ENCODE results near the gene ALG2.

Gene ALG2

DNA sequence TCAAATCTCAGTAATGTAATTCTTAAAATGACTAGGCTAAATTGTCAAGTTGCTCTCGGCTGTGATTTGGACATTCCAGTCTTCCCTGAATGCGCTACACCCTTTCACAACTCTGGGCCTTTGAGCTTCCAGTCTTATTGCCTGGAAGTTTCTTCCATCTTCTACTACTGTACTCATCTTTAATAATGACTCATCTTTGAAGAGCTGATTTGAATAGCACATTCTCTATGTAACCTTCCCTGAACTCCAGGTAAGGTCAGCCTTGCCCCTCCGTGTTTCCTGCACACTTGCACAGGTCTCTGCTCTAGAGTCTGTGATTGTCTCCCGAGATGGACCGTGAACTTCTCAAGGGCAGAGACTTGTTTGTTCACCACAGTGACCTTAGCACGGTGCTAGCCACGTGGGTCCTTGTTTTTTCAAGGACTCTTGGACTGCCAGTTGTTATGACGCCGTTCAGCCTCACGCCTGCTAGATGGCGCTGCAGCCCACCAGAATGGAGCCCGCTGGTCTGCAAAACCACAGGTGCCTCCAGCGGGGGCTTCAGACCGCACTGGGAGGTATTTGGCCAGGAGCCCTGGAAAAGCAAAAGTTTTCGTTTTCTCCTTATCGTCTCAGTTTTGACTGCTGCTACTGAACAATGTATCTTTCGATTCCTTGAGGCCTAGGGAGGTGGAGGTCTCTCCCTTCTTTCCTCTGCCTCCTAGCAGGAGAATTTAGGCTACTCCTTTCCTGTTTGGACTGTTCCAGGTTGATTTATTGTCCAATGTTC is 44.7 kb upstream of the ALG2 start (continued):
- TF ChIP-seq, protein P1, sequence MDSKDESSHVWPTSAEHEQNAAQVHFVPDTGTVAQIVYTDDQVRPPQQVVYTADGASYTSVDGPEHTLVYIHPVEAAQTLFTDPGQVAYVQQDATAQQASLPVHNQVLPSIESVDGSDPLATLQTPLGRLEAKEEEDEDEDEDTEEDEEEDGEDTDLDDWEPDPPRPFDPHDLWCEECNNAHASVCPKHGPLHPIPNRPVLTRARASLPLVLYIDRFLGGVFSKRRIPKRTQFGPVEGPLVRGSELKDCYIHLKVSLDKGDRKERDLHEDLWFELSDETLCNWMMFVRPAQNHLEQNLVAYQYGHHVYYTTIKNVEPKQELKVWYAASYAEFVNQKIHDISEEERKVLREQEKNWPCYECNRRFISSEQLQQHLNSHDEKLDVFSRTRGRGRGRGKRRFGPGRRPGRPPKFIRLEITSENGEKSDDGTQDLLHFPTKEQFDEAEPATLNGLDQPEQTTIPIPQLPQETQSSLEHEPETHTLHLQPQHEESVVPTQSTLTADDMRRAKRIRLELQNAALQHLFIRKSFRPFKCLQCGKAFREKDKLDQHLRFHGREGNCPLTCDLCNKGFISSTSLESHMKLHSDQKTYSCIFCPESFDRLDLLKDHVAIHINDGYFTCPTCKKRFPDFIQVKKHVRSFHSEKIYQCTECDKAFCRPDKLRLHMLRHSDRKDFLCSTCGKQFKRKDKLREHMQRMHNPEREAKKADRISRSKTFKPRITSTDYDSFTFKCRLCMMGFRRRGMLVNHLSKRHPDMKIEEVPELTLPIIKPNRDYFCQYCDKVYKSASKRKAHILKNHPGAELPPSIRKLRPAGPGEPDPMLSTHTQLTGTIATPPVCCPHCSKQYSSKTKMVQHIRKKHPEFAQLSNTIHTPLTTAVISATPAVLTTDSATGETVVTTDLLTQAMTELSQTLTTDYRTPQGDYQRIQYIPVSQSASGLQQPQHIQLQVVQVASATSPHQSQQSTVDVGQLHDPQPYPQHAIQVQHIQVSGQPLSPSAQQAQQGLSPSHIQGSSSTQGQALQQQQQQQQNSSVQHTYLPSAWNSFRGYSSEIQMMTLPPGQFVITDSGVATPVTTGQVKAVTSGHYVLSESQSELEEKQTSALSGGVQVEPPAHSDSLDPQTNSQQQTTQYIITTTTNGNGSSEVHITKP (tag by site-specific recombination; IDR thresholded peaks at IDR 0.05): peak; percentile 98
- peak; percentile 61 for TF ChIP-seq PRDM1 (tag by site-specific recombination; IDR thresholded peaks at IDR 0.05)
- TF ChIP-seq SCRT2 (tag by site-specific recombination; IDR thresholded peaks at IDR 0.05): peak; percentile 91
- TF ChIP-seq ZNF416 (tag by site-specific recombination; IDR thresholded peaks at IDR 0.05): no peak
- no peak for TF ChIP-seq ZNF146 (tag by site-specific recombination; IDR thresholded peaks at IDR 0.05)
- peak; percentile 79 for TF ChIP-seq ZNF654 (tag by site-specific recombination; IDR thresholded peaks at IDR 0.05; ENCODE audit: low read depth)
- TF ChIP-seq ZNF16 (tag by site-specific recombination; IDR thresholded peaks at IDR 0.05; ENCODE audit: low read depth): no peak
- peak; percentile 48 for TF ChIP-seq GLIS2 (tag by site-specific recombination; IDR thresholded peaks at IDR 0.05)
- TF ChIP-seq TRIM28 (IDR thresholded peaks at IDR 0.05; ENCODE audit: borderline replicate concordance, low read length): no peak

DNA sequence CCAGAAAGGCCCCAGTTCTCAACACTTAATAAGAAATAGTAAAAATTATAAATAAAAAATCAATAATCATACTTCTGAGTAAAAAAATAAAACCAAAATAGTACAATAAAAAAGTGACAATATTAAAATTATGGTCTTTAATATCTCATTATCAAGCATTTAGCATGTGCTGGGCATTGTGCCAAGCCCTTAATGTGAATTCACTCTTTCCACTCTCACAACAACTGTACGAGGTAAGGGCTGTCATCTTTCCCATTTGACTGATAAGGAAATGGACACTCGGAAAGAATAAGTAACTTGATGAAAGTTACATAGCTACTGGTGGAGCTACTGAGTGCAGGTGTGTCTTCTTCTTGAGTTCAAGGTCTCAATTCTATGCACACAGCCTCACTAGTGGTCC is 43.9 kb upstream of the ALG2 start:
- no peak overlapping the region for H3K4me3 ChIP-seq (ENCODE audit: low read depth, low read length)
- no peak for TF ChIP-seq ZNF146 (tag by site-specific recombination; IDR thresholded peaks at IDR 0.05)
- TF ChIP-seq ZNF19 (tag by site-specific recombination; IDR thresholded peaks at IDR 0.05; ENCODE audit: low read depth): no peak
- TF ChIP-seq ZNF114 (tag by site-specific recombination; IDR thresholded peaks at IDR 0.05): no peak
- TF ChIP-seq, protein P2, sequence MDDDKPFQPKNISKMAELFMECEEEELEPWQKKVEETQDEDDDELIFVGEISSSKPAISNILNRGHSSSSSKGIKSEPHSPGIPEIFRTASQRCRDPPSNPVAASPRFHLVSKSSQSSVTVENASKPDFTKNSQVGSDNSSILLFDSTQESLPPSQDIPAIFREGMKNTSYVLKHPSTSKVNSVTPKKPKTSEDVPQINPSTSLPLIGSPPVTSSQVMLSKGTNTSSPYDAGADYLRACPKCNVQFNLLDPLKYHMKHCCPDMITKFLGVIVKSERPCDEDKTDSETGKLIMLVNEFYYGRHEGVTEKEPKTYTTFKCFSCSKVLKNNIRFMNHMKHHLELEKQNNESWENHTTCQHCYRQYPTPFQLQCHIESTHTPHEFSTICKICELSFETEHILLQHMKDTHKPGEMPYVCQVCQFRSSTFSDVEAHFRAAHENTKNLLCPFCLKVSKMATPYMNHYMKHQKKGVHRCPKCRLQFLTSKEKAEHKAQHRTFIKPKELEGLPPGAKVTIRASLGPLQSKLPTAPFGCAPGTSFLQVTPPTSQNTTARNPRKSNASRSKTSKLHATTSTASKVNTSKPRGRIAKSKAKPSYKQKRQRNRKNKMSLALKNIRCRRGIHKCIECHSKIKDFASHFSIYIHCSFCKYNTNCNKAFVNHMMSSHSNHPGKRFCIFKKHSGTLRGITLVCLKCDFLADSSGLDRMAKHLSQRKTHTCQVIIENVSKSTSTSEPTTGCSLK (tag by site-specific recombination; IDR thresholded peaks at IDR 0.05): no peak
- ChIA-PET CTCF (interaction anchor here (0.6 to 2.0 kb wide), 16 partner anchors 9 to 1330 kb away, joined by 3 to 8 read pairs (median 4); no protein-coding TSS in a partner anchor), POLR2A (no interaction called here)
- H3K4me1 ChIP-seq (ENCODE audit: control insufficient read depth, insufficient read depth, low read length): no peaks in the 10 kb centered on the region
- H3K36me3 ChIP-seq (ENCODE audit: control insufficient read depth in 2 of 2, insufficient read depth in 1 of 2, low read length in 2 of 2): no peaks in the 10 kb centered on the region
- H3K9me3 ChIP-seq (ENCODE audit: control insufficient read depth, insufficient read depth, low read depth, low read length): no peaks in the 10 kb centered on the region
- H3K27ac ChIP-seq (ENCODE audit: extremely low read depth, low read depth, low read length): no peak overlapping the region

DNA sequence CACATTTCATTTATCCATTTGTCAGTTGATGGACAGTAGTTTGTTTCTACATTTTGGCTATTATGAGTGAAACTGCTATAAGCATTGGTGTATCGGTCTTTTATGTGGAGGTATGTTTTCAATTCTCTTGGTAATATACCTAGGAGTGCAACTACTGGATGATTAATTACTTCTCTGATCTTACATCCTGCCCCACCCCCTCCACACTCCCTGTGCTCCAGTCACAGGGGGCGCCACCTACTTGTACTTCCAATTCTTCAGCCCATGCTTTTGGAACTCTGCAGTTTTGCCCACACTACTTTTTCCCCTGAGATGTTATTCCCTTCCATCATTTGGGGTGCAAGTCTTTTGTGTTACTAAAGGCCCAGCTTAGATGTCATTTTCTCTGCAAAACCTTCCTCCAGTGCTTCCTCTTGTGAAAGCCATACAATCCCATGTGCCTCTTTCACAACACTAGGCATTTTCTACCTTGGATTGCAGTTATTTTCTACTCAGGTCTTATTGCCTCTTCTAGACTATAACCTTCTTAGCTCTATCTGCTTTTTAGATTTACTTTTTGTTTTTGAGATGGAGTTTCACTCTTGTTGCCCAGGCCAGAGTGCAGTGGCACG is 42.4 kb upstream of the ALG2 start:
- Histone ChIP-seq H3K27ac (ENCODE audit: extremely low read depth, low read depth, low read length) (no peak overlapping the region), H3K36me3 (ENCODE audit: control insufficient read depth in 2 of 2, insufficient read depth in 1 of 2, low read length in 2 of 2) (no peaks in the 10 kb centered on the region), H3K4me3 (ENCODE audit: low read depth, low read length) (no peak overlapping the region), H3K9me3 (ENCODE audit: control insufficient read depth, insufficient read depth, low read depth, low read length) (no peaks in the 10 kb centered on the region), H3K4me1 (ENCODE audit: control insufficient read depth, insufficient read depth, low read length) (no peaks in the 10 kb centered on the region)
- CTCF ChIA-PET: interaction anchor here (0.6 to 1.2 kb wide), 4 partner anchors 80 to 1334 kb away, joined by 3 to 4 read pairs (median 3); no protein-coding TSS in a partner anchor
- POLR2A ChIA-PET: no interaction called here
- TF ChIP-seq ZNF621 (tag by site-specific recombination; IDR thresholded peaks at IDR 0.05): no peak
- TF ChIP-seq ZNF184 (tag by site-specific recombination; IDR thresholded peaks at IDR 0.05): no peak
- TF ChIP-seq ZNF214 (tag by site-specific recombination; IDR thresholded peaks at IDR 0.05; ENCODE audit: borderline replicate concordance): no peak
- TF ChIP-seq ZNF416 (tag by site-specific recombination; IDR thresholded peaks at IDR 0.05): no peak
- TF ChIP-seq, protein P3, sequence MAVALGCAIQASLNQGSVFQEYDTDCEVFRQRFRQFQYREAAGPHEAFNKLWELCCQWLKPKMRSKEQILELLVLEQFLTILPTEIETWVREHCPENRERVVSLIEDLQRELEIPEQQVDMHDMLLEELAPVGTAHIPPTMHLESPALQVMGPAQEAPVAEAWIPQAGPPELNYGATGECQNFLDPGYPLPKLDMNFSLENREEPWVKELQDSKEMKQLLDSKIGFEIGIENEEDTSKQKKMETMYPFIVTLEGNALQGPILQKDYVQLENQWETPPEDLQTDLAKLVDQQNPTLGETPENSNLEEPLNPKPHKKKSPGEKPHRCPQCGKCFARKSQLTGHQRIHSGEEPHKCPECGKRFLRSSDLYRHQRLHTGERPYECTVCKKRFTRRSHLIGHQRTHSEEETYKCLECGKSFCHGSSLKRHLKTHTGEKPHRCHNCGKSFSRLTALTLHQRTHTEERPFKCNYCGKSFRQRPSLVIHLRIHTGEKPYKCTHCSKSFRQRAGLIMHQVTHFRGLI (tag by site-specific recombination; IDR thresholded peaks at IDR 0.05): no peak
- TF ChIP-seq ZNF658 (tag by site-specific recombination; IDR thresholded peaks at IDR 0.05): no peak
- TF ChIP-seq HOXD13 (CRISPR knock-in tag; IDR thresholded peaks at IDR 0.05; ENCODE audit: borderline replicate concordance): no peak
- no peak for TF ChIP-seq ZNF155 (tag by site-specific recombination; IDR thresholded peaks at IDR 0.05)
- TF ChIP-seq ZNF112 (tag by site-specific recombination; IDR thresholded peaks at IDR 0.05): no peak
- TF ChIP-seq, protein P4, sequence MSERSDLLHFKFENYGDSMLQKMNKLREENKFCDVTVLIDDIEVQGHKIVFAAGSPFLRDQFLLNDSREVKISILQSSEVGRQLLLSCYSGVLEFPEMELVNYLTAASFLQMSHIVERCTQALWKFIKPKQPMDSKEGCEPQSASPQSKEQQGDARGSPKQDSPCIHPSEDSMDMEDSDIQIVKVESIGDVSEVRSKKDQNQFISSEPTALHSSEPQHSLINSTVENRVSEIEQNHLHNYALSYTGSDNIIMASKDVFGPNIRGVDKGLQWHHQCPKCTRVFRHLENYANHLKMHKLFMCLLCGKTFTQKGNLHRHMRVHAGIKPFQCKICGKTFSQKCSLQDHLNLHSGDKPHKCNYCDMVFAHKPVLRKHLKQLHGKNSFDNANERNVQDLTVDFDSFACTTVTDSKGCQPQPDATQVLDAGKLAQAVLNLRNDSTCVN (tag by site-specific recombination; optimal IDR thresholded peaks at IDR 0.05): no peak
- no peak for TF ChIP-seq ZNF596 (tag by site-specific recombination; IDR thresholded peaks at IDR 0.05)
- no peak for TF ChIP-seq ZNF266 (tag by site-specific recombination; IDR thresholded peaks at IDR 0.05; ENCODE audit: low read depth)
